ENCODE results near the gene B3GAT1.

GRCh38 chr11:134337051-134337450 is 75.0 kb downstream of the B3GAT1 start:
- no peak for TF ChIP-seq EZH2 (IDR thresholded peaks at IDR 0.05; ENCODE audit: borderline replicate concordance, insufficient read depth, low read length, poor library complexity, severe bottlenecking)
- TF ChIP-seq, protein P1, sequence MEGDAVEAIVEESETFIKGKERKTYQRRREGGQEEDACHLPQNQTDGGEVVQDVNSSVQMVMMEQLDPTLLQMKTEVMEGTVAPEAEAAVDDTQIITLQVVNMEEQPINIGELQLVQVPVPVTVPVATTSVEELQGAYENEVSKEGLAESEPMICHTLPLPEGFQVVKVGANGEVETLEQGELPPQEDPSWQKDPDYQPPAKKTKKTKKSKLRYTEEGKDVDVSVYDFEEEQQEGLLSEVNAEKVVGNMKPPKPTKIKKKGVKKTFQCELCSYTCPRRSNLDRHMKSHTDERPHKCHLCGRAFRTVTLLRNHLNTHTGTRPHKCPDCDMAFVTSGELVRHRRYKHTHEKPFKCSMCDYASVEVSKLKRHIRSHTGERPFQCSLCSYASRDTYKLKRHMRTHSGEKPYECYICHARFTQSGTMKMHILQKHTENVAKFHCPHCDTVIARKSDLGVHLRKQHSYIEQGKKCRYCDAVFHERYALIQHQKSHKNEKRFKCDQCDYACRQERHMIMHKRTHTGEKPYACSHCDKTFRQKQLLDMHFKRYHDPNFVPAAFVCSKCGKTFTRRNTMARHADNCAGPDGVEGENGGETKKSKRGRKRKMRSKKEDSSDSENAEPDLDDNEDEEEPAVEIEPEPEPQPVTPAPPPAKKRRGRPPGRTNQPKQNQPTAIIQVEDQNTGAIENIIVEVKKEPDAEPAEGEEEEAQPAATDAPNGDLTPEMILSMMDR (IDR thresholded peaks at IDR 0.05; ENCODE audit: poor library complexity, severe bottlenecking): no peak
